ENCODE data around the gene CHST8.
"Not testable (repeated sequence)": the region's sequence is repeated elsewhere in the genome, so short reads cannot be mapped to it uniquely, and the experiment has no call there.

The CHST8 gene

DNA sequence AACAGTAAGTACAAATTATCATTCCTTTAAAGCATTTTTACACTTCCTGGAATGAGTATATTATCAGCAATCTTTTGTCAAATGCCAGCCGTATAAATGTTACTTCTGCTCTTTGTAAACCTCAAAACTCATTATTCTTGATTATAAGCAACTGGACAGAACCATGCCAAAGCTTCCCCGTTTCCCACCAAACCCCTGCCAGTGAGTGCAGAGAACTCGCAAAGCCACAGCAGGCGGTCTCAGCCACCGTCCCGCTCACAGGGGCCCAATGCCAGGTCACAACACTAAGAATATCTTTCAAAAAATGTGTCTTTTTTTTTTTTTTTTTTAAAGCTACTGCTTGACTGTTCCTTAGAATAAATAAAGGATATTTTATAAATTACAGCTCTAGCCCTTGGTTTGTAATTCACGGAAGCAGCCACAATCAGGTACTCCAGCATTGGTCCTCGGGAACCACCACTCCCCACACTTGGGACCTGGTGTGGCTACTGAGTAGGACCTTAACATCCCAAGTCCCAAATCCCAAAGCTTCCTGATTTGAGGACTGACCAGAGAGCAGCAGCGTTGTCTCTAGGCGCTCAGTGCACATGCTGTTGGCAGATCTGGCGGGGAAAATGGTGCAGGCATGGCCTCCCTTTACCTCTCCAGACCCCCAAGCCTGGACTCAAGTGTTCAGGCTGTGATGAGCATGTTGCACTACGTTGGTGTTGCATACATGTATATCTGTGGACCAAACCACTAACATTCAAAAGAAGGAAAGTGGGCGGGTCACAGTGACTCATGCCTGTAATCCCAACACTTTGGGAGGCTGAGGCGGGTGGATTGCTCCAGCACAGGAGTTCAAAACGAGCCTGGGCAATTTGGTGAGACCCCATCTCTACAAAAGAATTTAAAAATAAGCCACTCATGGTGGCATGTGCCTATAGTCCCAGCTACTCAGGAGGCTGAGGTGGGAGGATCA lies 193.9 kb downstream of the CHST8 start:
- no peak for DNase-seq (ENCODE audit: low read depth)
- no peak overlapping the region for H3K4me3 ChIP-seq (ENCODE audit: control insufficient read depth, low read depth, low read length)
- TF ChIP-seq, protein P1, sequence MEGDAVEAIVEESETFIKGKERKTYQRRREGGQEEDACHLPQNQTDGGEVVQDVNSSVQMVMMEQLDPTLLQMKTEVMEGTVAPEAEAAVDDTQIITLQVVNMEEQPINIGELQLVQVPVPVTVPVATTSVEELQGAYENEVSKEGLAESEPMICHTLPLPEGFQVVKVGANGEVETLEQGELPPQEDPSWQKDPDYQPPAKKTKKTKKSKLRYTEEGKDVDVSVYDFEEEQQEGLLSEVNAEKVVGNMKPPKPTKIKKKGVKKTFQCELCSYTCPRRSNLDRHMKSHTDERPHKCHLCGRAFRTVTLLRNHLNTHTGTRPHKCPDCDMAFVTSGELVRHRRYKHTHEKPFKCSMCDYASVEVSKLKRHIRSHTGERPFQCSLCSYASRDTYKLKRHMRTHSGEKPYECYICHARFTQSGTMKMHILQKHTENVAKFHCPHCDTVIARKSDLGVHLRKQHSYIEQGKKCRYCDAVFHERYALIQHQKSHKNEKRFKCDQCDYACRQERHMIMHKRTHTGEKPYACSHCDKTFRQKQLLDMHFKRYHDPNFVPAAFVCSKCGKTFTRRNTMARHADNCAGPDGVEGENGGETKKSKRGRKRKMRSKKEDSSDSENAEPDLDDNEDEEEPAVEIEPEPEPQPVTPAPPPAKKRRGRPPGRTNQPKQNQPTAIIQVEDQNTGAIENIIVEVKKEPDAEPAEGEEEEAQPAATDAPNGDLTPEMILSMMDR (IDR thresholded peaks at IDR 0.05; ENCODE audit: control insufficient read depth, insufficient read depth, low read depth, low read length, missing control alignments), result no peak

DNA sequence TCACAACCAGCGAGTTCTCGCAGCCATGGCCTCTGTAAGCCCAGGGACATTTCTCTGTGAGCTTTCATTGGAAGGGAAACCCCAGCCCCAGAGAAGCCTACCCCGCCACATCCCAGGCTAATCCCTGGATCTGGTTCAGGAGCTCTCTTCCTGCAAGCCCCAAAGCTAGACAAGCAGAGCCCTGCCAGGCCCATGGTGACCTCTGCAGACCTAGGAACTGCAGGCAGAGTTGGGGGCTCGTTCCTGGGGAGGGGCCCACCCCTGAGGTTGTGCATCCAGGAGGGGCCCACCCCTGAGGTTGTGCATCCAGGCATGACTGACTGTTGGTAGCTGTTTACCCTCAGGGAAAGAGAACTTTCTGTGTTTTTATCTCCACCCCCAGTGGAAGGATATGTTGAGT lies 196.7 kb downstream of the CHST8 start:
- DNase-seq (ENCODE audit: low read depth), result no peak

DNA sequence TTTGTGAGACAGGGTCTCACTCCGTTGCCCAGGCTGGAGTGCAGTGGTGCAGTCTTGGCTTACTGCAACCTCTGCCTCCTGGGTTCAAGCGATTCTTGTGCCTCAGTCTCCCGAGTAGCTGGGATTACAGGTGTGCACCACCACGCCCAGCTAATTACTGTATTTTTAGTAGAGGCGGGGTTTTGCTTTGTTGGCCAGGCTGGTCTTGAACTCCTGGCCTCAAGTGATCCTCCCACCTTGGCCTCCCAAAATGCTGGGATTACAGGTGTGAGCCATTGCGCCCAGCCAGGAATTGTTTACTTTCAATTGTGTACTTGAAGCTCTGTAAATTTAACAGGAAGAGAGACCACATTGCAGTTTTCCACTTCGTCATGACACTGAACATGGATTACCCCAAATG lies 197.3 kb downstream of the CHST8 start:
- H3K4me3 ChIP-seq (ENCODE audit: control insufficient read depth, low read depth, low read length); DNase-seq (ENCODE audit: low read depth): not testable (repeated sequence)

More for the DNA sequence above, 196.7 kb downstream of the CHST8 start:
- no peak overlapping the region for H3K4me3 ChIP-seq (ENCODE audit: control insufficient read depth, low read depth, low read length)
- TF ChIP-seq, protein P1 (IDR thresholded peaks at IDR 0.05; ENCODE audit: control insufficient read depth, insufficient read depth, low read depth, low read length, missing control alignments), result no peak

DNA sequence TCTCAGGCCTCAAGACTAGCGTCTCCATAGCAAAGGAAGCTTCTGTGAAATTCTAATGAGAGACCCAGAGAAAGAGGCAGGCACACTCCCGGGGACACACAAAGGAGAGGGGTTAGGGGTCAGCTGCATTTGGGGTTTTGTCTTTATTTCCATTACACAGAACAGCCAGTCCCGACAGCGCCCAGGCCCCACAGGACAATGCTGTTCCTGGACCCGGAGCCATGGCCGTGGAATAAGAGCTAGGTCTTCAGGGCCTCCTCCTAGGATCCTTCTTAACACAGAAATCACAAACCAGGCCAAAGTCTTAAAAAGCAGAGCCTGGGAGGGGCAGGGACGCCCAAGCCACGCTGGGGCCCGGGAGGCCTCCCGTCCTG lies 197.7 kb downstream of the CHST8 start:
- H3K4me3 ChIP-seq (ENCODE audit: control insufficient read depth, low read depth, low read length), result peak overlapping the region; percentile 3
- no peak for DNase-seq (ENCODE audit: low read depth)
- TF ChIP-seq, protein P1 (IDR thresholded peaks at IDR 0.05; ENCODE audit: control insufficient read depth, insufficient read depth, low read depth, low read length, missing control alignments), result no peak

DNA sequence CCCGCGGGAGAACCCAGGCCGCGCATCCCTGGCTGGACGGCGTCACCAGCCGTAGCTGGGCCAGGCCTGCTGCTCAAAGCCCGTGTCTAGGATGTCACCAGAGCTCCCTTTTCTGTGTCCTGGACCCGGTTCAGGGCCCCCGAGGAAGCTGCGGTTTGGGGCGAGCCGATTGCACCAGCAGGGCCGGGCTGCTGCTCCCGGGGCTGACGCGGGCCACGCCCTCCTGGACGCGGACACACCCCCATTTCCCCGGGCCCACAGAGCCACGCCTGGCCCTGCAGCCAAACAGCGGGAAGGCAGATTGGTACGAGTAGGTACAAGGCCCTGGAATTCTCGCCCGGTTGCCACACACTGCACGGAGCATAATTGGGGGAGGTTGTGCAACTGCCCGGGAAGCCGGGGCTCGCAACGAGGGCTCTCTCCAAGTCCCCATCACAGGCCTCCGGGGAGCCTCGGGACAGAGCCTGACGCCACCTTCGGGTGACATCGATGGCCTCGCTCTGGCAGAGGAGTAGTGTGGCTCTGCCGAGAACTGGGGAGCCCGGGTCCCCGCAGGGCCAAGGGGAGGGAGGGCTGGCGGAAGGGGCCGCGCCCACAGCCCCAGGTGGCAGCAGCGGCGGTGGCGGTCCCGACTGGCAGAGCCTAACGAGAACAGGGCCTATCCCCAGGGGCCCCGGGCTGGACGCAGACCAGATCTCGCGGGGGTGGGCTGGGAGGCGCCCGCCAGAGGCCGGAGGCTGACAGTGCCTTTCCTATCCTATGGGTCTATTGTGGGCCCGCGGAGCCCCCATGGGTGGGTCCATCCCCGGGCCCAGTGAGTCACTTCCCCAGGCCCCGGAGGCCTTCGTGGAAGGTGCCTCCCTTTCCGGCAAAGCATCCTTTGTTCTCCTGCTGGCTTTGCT lies 198.4 kb downstream of the CHST8 start:
- TF ChIP-seq, protein P1 (IDR thresholded peaks at IDR 0.05; ENCODE audit: control insufficient read depth, insufficient read depth, low read depth, low read length, missing control alignments), result no peak
- no peak for DNase-seq (ENCODE audit: low read depth)
- peak overlapping the region; percentile 3 for H3K4me3 ChIP-seq (ENCODE audit: control insufficient read depth, low read depth, low read length)

DNA sequence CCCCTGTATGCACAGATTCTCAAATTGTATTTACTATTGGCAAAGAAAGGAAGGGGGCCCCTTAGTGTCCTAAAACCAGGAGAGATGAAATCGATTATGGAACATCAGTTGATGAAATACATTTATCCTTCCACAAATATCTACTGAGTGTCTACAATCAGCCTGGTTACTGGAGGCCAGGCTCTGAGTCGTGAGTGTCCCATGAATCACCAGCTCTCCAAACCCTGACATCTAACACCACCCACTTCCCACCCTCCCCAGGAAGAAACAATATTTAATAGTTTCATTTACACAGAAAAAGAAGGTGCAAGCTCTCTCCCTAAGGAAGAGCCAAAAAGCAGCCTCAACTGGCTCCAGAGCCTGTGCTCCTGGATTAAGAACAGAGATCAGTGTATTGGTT lies 200.1 kb downstream of the CHST8 start:
- no peak overlapping the region for H3K4me3 ChIP-seq (ENCODE audit: control insufficient read depth, low read depth, low read length)
- DNase-seq (ENCODE audit: low read depth), result no peak
- TF ChIP-seq, protein P1 (IDR thresholded peaks at IDR 0.05; ENCODE audit: control insufficient read depth, insufficient read depth, low read depth, low read length, missing control alignments), result no peak
